ENCODE data around the gene TANGO6.

GRCh38 chr16:69012906-69013305 lies 169.6 kb downstream of the TANGO6 start:
- TF ChIP-seq CTCF (IDR thresholded peaks at IDR 0.05), result no peak
- TF ChIP-seq POLR2A (IDR thresholded peaks at IDR 0.05), result no peak

Measured in body of pancreas (tissue), 4 donors.